ENCODE measurements around the gene AKIRIN2. TPM values are rescaled to one million over a fixed set of nuclear protein-coding genes. Genes with fewer than 3 reads are reported as not detected.

AKIRIN2 gene
- total and polyA plus RNA-seq, 2 donors (not counting 3 experiments of a cell fraction or from before 2014, with no cell fraction given): 19.0 to 46.4 TPM

- BruUV-seq (replicated peaks): no TSS peak
- DNase-seq (ENCODE audit: low read depth, low spot score) (no peak), FAIRE-seq (no peak)
- CTCF ChIA-PET: interaction anchor here (1.0 kb wide), 1 partner anchor 9 kb away, joined by 3 read pairs; no protein-coding TSS in a partner anchor
- POLR2A ChIA-PET: no interaction called here
- no peaks in the 10 kb centered on the region for H3K79me2 ChIP-seq (ENCODE audit: control insufficient read depth, insufficient read depth, low read length)
- intact Hi-C loops (cut with micrococcal nuclease) (no loop called here), dilution Hi-C loops (cut with MboI; ENCODE audit: extremely low pct_ligation_motif_present, low sequenced_read_pairs) (no loop called here)
- H2AFZ ChIP-seq (ENCODE audit: low read depth, low read length): no peak overlapping the region
- H3K4me3 ChIP-seq (replicated peaks in 1 of 3; ENCODE audit: insufficient read depth in 1 of 3, low read depth in 1 of 3, low read length in 3 of 3): no peak overlapping the region
- no peaks in the 10 kb centered on the region for H3K9me1 ChIP-seq (replicated peaks; ENCODE audit: control insufficient read depth, extremely low read depth, insufficient read depth, low read length)
- no peak overlapping the region for H3K4me2 ChIP-seq (ENCODE audit: insufficient read depth, low read length)
- peaks cover 0 to 3% of the 10 kb centered on the region in 2 experiments for H3K27me3 ChIP-seq (ENCODE audit: control insufficient read depth in 2 of 2, insufficient read depth in 2 of 2, low read length in 2 of 2)
- H3K9me3 ChIP-seq (replicated peaks; ENCODE audit: control insufficient read depth, insufficient read depth, low read length): no peaks in the 10 kb centered on the region
- no peaks in the 10 kb centered on the region for H3K36me3 ChIP-seq (ENCODE audit: control insufficient read depth in 2 of 2, extremely low read depth in 1 of 2, insufficient read depth in 2 of 2, low read length in 2 of 2)
- H3K4me1 ChIP-seq (ENCODE audit: control insufficient read depth, extremely low read depth, insufficient read depth, low read length): no peaks in the 10 kb centered on the region
- H3K9ac ChIP-seq (replicated peaks; ENCODE audit: extremely low read depth, insufficient read depth, low read length): no peak overlapping the region
- no peaks in the 10 kb centered on the region for H4K20me1 ChIP-seq (replicated peaks; ENCODE audit: control insufficient read depth, extremely low read depth, insufficient read depth, low read length)
- H3K27ac ChIP-seq (ENCODE audit: insufficient read depth, low read depth, low read length): no peak overlapping the region
- TF ChIP-seq JUN (IDR thresholded peaks at IDR 0.05; ENCODE audit: borderline replicate concordance, insufficient read depth, insufficient read length, low read depth) (no peak), POLR2A (IDR thresholded peaks at IDR 0.05; ENCODE audit: low read depth, low read length) (no peak), MYC (IDR thresholded peaks at IDR 0.05; ENCODE audit: low read depth, low read length) (no peak), POLR2AphosphoS5 (IDR thresholded peaks at IDR 0.05; ENCODE audit: insufficient read depth, low read depth, low read length) (no peak), EZH2 (IDR thresholded peaks at IDR 0.05; ENCODE audit: borderline replicate concordance, low read depth, low read length, severe bottlenecking) (no peak), MAX (IDR thresholded peaks at IDR 0.05; ENCODE audit: insufficient read depth, insufficient read length) (no peak), FOS (IDR thresholded peaks at IDR 0.05; ENCODE audit: borderline replicate concordance, insufficient read depth, low read length) (no peak), CTCF (IDR thresholded peaks at IDR 0.05; ENCODE audit: extremely low read depth in 1 of 2, insufficient read depth in 1 of 2, low read depth in 1 of 2, low read length in 2 of 2) (no peak), GATA2 (IDR thresholded peaks at IDR 0.05; ENCODE audit: insufficient read depth, insufficient read length, low read depth, low read length) (no peak)
These were observed 45.6 kb upstream of the AKIRIN2 start for GRCh38 chr6:87747646-87748045.

All from endothelial cell of umbilical vein (primary cell).